HG02970 (cell line): Measurements from ENCODE around the gene ANO7.

ENCODE experiments used
- ATAC-seq: cut with Tn5 transposase; IDR thresholded peaks from one replicate; pipeline ENCODE4 v1.9.1; 2021; ENCODE audit warnings: mild to moderate bottlenecking, moderate library complexity, moderate number of reproducible peaks; ENCODE audit not compliant: unreplicated experiment, low FRiP score

The ANO7 gene

DNA sequence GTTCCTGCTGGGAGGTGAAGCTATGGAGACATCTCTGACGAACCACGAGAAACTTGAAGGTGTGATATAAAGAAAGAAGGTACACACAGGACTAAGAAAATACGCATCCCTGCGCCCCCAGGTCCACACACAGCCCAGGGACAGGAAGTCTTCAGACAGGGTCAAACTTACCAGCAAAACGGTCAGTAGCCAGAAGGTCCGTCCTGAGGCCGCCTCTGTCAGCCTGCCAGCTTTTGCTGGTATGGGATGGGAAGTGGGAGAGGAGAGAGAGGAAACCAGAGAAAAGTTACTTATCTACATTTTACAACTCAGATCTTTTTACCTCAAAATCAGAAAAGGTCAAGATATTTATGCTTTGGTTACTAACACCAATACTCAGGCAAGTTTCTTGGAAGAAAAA is 79.8 kb downstream of the ANO7 start:
- ATAC-seq = no peak

GRCh38 chr2:241268716-241269445 is 80.4 kb downstream of the ANO7 start:
- ATAC-seq = no peak

GRCh38 chr2:241269707-241270520 is 81.4 kb downstream of the ANO7 start:
- no peak for ATAC-seq

- ATAC-seq = no peak
Observed at GRCh38 chr2:241270531-241270930, 82.1 kb downstream of the ANO7 start.

DNA sequence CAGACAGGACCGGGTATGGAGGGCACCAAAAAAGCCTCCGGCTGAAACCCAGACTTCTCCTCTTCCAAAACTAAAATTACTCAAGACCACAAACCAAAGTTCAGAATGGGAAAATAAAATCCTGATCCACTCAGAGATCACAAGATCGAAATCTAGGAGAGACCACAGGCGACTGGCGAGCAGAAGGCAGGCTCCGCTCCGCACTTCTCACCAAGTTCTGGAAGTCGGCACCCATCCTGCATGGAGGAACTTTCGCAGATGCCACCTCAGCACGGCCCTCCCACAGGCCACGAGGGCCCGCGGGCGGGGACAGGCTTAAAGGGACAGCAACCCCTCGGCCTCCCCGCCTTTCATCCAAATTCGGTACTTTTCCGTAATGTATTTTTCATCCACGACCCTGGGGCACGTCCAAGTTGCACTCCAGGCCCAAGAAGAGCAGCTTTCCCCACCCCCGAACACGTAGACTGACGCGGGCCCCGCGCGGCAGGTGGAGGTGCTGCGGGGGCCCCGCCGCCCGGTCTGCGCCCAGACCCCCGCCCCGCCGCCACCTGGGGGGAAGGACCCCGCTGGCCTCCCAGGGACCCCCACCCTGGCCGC is 83.3 kb downstream of the ANO7 start:
- ATAC-seq = peak; percentile 39

DNA sequence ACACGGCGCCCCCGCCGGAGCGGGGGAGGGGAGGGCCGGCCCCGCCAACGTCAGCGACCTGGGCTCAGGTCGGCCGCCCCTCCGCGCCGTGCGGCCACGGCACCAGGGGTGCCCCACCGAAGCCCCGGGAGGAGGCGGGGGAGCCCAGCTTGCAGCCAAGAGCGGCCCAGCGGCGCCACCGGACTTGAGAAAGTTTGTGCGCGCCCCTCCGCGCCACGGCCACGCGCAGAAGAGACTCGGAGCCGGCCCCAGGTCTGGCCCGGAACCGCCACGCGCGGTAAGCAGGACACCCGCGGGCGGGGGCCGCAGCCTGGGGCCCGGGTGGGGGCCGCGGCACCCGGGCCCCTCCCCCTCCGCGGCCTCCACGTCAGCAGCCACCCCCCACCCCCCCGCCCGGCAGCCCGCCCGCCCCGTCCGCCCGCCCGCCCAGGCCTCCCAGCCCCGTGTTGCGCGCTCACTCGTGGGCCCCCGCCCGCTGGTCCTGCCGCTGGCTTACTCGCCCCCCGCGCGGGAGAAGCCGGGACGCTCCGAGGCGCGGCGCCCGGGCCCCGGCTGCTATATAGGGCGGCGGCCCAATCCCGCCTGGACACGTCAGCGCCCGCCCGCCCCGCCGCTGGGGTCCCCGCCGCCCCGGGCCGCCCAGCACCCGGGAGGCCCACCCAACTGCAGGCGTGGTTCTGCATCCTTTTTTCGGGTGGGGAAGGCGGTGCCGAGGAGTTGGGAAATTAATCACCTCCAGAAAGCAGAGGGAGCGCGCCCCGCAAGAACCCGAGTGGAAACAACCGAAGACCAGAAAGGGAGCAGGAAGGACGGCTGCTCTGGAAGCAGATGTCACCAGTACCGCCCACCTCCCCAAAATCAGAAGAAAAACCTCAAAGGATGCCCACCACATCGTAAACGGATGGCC is 84.1 kb downstream of the ANO7 start:
- ATAC-seq = peak; percentile 33

GRCh38 chr2:241273210-241274020 is 84.9 kb downstream of the ANO7 start:
- no peak for ATAC-seq

DNA sequence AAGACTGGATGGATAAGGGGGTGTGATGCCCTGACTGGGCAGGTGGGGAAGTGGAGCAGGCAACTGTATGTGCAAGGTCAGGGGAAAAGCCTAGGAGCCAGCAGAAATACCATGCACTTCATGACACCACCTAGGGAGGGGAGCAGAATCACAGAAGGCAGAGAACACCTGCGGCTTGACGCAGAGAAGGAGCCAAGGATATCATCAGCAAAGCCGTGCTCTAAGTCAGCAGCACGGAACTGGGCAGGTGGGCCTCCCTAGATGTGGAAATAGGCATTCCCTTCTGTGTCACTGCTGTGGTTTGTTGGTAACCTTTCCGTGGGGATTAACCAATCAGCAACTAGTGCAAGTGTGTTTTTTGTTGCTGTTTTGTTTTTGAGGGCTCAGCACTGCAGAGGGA is 85.7 kb downstream of the ANO7 start:
- no peak for ATAC-seq
